DMS114 treated with DMSO at 0.1 percent for 48 hours (cell line): Measurements from ENCODE around the gene WFIKKN1.

Experiments
- DNase-seq: peaks from one replicate; lab custom pipeline; 2025; ENCODE audit not compliant: unreplicated experiment; lab: John Stamatoyannopoulos, UW

WFIKKN1 gene

GRCh38 chr16:636206-637080, 5.7 kb downstream of the WFIKKN1 start, which contains the start of gene METTL26:
Gene METTL26, minus strand, starts transcription at chr16:636305. Its CDS starts 15 bp downstream, at chr16:636290.
- peak; percentile 86 for DNase-seq

- DNase-seq = no peak
These were observed 6.6 kb downstream of the WFIKKN1 start for GRCh38 chr16:637081-638018.

GRCh38 chr16:638034-638543, 7.3 kb downstream of the WFIKKN1 start:
- DNase-seq = no peak

GRCh38 chr16:638836-639235, 8.1 kb downstream of the WFIKKN1 start:
- no peak for DNase-seq

GRCh38 chr16:640614-641013, 9.8 kb downstream of the WFIKKN1 start:
- DNase-seq = no peak

GRCh38 chr16:641326-642188, 10.8 kb downstream of the WFIKKN1 start, which contains the start of gene MCRIP2:
Gene MCRIP2, plus strand, starts transcription at chr16:641828. Its CDS starts 164 bp downstream, at chr16:641992.
- no peak for DNase-seq

- no peak for DNase-seq
These were observed 11.6 kb downstream of the WFIKKN1 start for GRCh38 chr16:642189-643049.

GRCh38 chr16:643050-643368, 12.2 kb downstream of the WFIKKN1 start:
- DNase-seq = no peak

GRCh38 chr16:644556-644955, 13.8 kb downstream of the WFIKKN1 start:
- no peak for DNase-seq

GRCh38 chr16:645852-646678, 15.3 kb downstream of the WFIKKN1 start:
- DNase-seq = no peak

GRCh38 chr16:646679-647172, 15.9 kb downstream of the WFIKKN1 start:
- no peak for DNase-seq

GRCh38 chr16:647173-647902, 16.6 kb downstream of the WFIKKN1 start:
- DNase-seq = no peak

GRCh38 chr16:648071-648780, 17.4 kb downstream of the WFIKKN1 start:
- no peak for DNase-seq

GRCh38 chr16:648781-649589, 18.2 kb downstream of the WFIKKN1 start, which contains the start of gene WDR90:
Gene WDR90, plus strand, starts transcription at chr16:649365. Its CDS starts 52 bp downstream, at chr16:649417.
- peak; percentile 50 for DNase-seq

- no peak for DNase-seq
These were observed 18.8 kb downstream of the WFIKKN1 start for GRCh38 chr16:649631-650030.

GRCh38 chr16:651844-652243, 21.1 kb downstream of the WFIKKN1 start:
- no peak for DNase-seq
